22Rv1 (cell line): ENCODE data around the gene SORCS2.

Experiments used
- CTCF ChIP-seq: fragments of 450-650 bp; IDR thresholded peaks from 2 replicates; pipeline ENCODE4 v1.5.1; 2017; ENCODE audit warnings: mild to moderate bottlenecking
- ZFX ChIP-seq: fragments of 450-650 bp; IDR thresholded peaks from 2 replicates; pipeline ENCODE4 v1.6.1; 2017; ENCODE audit warnings: antibody characterized with exemption, borderline replicate concordance

- TF ChIP-seq CTCF (no peak), ZFX (no peak)
Observed at GRCh38 chr4:7341491-7342222, 149.3 kb downstream of the SORCS2 start.
